ENCODE measurements around the gene PRPF31. TPM values are rescaled to one million over a fixed set of nuclear protein-coding genes. Genes with fewer than 3 reads are reported as not detected.

Gene PRPF31
- total RNA-seq, 2 experiments from 2014 or later = 47.8 to 53.0 TPM

- H3K27ac ChIP-seq (ENCODE audit: low read depth, low read length, poor library complexity, severe bottlenecking) = no peak overlapping the region
- BruUV-seq (replicated peaks) = no TSS peak
- CTCF ChIA-PET (ENCODE audit: unreplicated experiment) = no interaction called here
- TF ChIP-seq EZH2phosphoT487 (IDR thresholded peaks at IDR 0.05; ENCODE audit: borderline replicate concordance, low read depth, low read length) (no peak), CTCF (conservative IDR thresholded peaks at IDR 0.05; ENCODE audit: low read length) (no peak)
- intact Hi-C loops (cut with micrococcal nuclease; ENCODE audit: unreplicated experiment) = no loop called here
- no peak overlapping the region for H3K4me3 ChIP-seq (ENCODE audit: low read depth, low read length, poor library complexity, severe bottlenecking)
- H3K79me2 ChIP-seq (ENCODE audit: insufficient read depth, low read depth, low read length) = peaks cover 14% of the 10 kb centered on the region
- no peak for DNase-seq (ENCODE audit: low spot score)
- H3K9me2 ChIP-seq (ENCODE audit: insufficient read depth, low read length) = no peaks in the 10 kb centered on the region
- H2AFZ ChIP-seq (ENCODE audit: low read length) = no peak overlapping the region
- H3K4me1 ChIP-seq (ENCODE audit: insufficient read depth, low read length, poor library complexity, severe bottlenecking) = peaks cover 14% of the 10 kb centered on the region
- H3K4me2 ChIP-seq (ENCODE audit: low read length) = no peak overlapping the region
- H3K36me3 ChIP-seq (ENCODE audit: insufficient read depth, low read length) = peaks cover 25% of the 10 kb centered on the region
- POLR2A ChIA-PET = no interaction called here
- H3K9me3 ChIP-seq (ENCODE audit: low read length) = no peaks in the 10 kb centered on the region
- no peaks in the 10 kb centered on the region for H4K20me1 ChIP-seq (ENCODE audit: insufficient read depth, low read length)
Measured at GRCh38 chr19:54133957-54134590, 18.5 kb downstream of the PRPF31 start.

GRCh38 chr19:54136086-54136863 lies 20.7 kb downstream of the PRPF31 start:
- intact Hi-C loops (cut with micrococcal nuclease; ENCODE audit: unreplicated experiment) = loop anchor here (2.0 kb wide), 1 partner anchor 23 kb away; the partner anchor contains the start of gene LENG1
- no peak for DNase-seq (ENCODE audit: low spot score)
- no peak for TF ChIP-seq EZH2phosphoT487 (IDR thresholded peaks at IDR 0.05; ENCODE audit: borderline replicate concordance, low read depth, low read length)
- TF ChIP-seq CTCF (conservative IDR thresholded peaks at IDR 0.05; ENCODE audit: low read length) = no peak
- H3K9me3 ChIP-seq (ENCODE audit: low read length) = no peaks in the 10 kb centered on the region
- no peaks in the 10 kb centered on the region; the same call in 1 of the 2 replicates for H4K20me1 ChIP-seq (ENCODE audit: insufficient read depth, low read length)
- peaks cover 31% of the 10 kb centered on the region for H3K36me3 ChIP-seq (ENCODE audit: insufficient read depth, low read length)
- BruUV-seq (replicated peaks) = no TSS peak
- H3K4me3 ChIP-seq (ENCODE audit: low read depth, low read length, poor library complexity, severe bottlenecking) = peak overlapping the region; percentile 71
- peak overlapping the region; percentile 35 for H3K27ac ChIP-seq (ENCODE audit: low read depth, low read length, poor library complexity, severe bottlenecking)
- H3K4me2 ChIP-seq (ENCODE audit: low read length) = peak overlapping the region; percentile 92
- ChIA-PET CTCF (ENCODE audit: unreplicated experiment) (interaction anchor here (0.6 to 1.0 kb wide), 3 partner anchors 21 to 53 kb away, joined by 3 to 6 read pairs (median 4); partner anchors contain the start of genes MBOAT7, PRPF31 and TFPT), POLR2A (interaction anchor here (0.5 to 1.2 kb wide), 5 partner anchors 17 to 53 kb away, joined by 3 to 9 read pairs (median 7); partner anchors contain the start of genes LENG1, MBOAT7, PRPF31 and TFPT)
- peaks cover 21% of the 10 kb centered on the region for H3K4me1 ChIP-seq (ENCODE audit: insufficient read depth, low read length, poor library complexity, severe bottlenecking)
- no peaks in the 10 kb centered on the region for H3K9me2 ChIP-seq (ENCODE audit: insufficient read depth, low read length)
- H2AFZ ChIP-seq (ENCODE audit: low read length) = peak overlapping the region; percentile 79; the same call in 1 of the 2 replicates
- H3K79me2 ChIP-seq (ENCODE audit: insufficient read depth, low read depth, low read length) = peaks cover 34% of the 10 kb centered on the region
